Trophoblast cell (in vitro differentiated cells and primary cell): ENCODE measurements around the gene SERPINA1.

Source experiments
- DNase-seq, 2 donors: peaks; one replicate each; pipeline ENCODE4 v3.0.0-alpha.2; 2016
- H2AFZ ChIP-seq: 2 replicates; pipeline ENCODE4 v1.6.1; 2013; ENCODE audit warnings: low read length, moderate library complexity, mild to moderate bottlenecking; ENCODE audit not compliant: insufficient read depth, poor library complexity
- H2AK5ac ChIP-seq: 2 replicates; pipeline ENCODE4 v1.6.1; 2013; ENCODE audit warnings: mild to moderate bottlenecking, low read length
- H2BK120ac ChIP-seq: 2 replicates; pipeline ENCODE4 v1.6.1; 2013; ENCODE audit warnings: low read length, mild to moderate bottlenecking, moderate library complexity; ENCODE audit not compliant: insufficient read depth, poor library complexity
- H2BK12ac ChIP-seq: 2 replicates; pipeline ENCODE4 v1.6.1; 2013; ENCODE audit warnings: mild to moderate bottlenecking, low read length, moderate library complexity
- H2BK5ac ChIP-seq: 2 replicates; pipeline ENCODE4 v1.6.1; 2013; ENCODE audit warnings: low read length, low read depth, moderate library complexity, mild to moderate bottlenecking; ENCODE audit not compliant: poor library complexity
- H3K14ac ChIP-seq: 2 replicates; pipeline ENCODE4 v1.6.1; 2013; ENCODE audit warnings: mild to moderate bottlenecking, low read length
- H3K18ac ChIP-seq: 2 replicates; pipeline ENCODE4 v1.6.1; 2013; ENCODE audit warnings: mild to moderate bottlenecking, low read length
- H3K23ac ChIP-seq: 2 replicates; pipeline ENCODE4 v1.6.1; 2013; ENCODE audit warnings: low read length
- H3K27ac ChIP-seq: 2 replicates; pipeline ENCODE4 v1.5.1; 2013; ENCODE audit warnings: low read depth, mild to moderate bottlenecking, inconsistent platforms, low read length, moderate library complexity
- H3K27me3 ChIP-seq: 2 replicates; pipeline ENCODE4 v1.6.1; 2013; ENCODE audit warnings: inconsistent platforms, mild to moderate bottlenecking, low read length, moderate library complexity; ENCODE audit not compliant: insufficient read depth
- H3K36me3 ChIP-seq, 2 experiments: 1 replicate in 1 of 2; 2 replicates in 1 of 2; pipeline ENCODE4 v1.6.1; 2013; ENCODE audit warnings: low read length in 2 of 2, mild to moderate bottlenecking in 2 of 2, moderate library complexity in 1 of 2; ENCODE audit not compliant: insufficient read depth in 2 of 2, control insufficient read depth in 1 of 2
- H3K4ac ChIP-seq: 2 replicates; pipeline ENCODE4 v1.6.1; 2013; ENCODE audit warnings: low read depth, mild to moderate bottlenecking, low read length, moderate library complexity
- H3K4me1 ChIP-seq, 2 experiments: 1 replicate in 1 of 2; 2 replicates in 1 of 2; pipeline ENCODE4 v1.6.1; 2013; ENCODE audit warnings: low read length in 2 of 2, mild to moderate bottlenecking in 2 of 2, moderate library complexity in 1 of 2; ENCODE audit not compliant: insufficient read depth in 2 of 2, control insufficient read depth in 1 of 2
- H3K4me2 ChIP-seq: 2 replicates; pipeline ENCODE4 v1.6.1; 2013; ENCODE audit warnings: inconsistent platforms, mild to moderate bottlenecking, low read length, moderate library complexity
- H3K4me3 ChIP-seq: 2 replicates; pipeline ENCODE4 v1.5.1; 2013; ENCODE audit warnings: mild to moderate bottlenecking, low read depth, low read length, inconsistent platforms
- H3K79me1 ChIP-seq: one replicate; pipeline ENCODE4 v1.6.1; 2013; ENCODE audit warnings: low read length
- H3K79me2 ChIP-seq: 2 replicates; pipeline ENCODE4 v1.6.1; 2013; ENCODE audit warnings: low read length, mild to moderate bottlenecking; ENCODE audit not compliant: control insufficient read depth, insufficient read depth, poor library complexity
- H3K9ac ChIP-seq: 2 replicates; pipeline ENCODE4 v1.6.1; 2013; ENCODE audit warnings: mild to moderate bottlenecking, low read length
- H3K9me3 ChIP-seq: 2 replicates; pipeline ENCODE4 v1.6.1; 2013; ENCODE audit warnings: low read depth, mild to moderate bottlenecking, control low read depth, inconsistent platforms, low read length; ENCODE audit not compliant: insufficient read depth
- H4K12ac ChIP-seq: 2 replicates; pipeline ENCODE4 v1.6.1; 2013; ENCODE audit warnings: low read depth, mild to moderate bottlenecking, low read length, moderate library complexity
- H4K8ac ChIP-seq: 2 replicates; pipeline ENCODE4 v1.6.1; 2013; ENCODE audit warnings: low read depth, mild to moderate bottlenecking, low read length, moderate library complexity
- H4K91ac ChIP-seq: one replicate; pipeline ENCODE4 v1.6.1; 2013; ENCODE audit warnings: low read depth, mild to moderate bottlenecking, low read length, moderate library complexity
- WGBS: extraction: QIAGEN DNeasy Blood & Tissue Kit; methylation state at CpG from one replicate; pipeline ENCODE4 v1.1.7; 2013; ENCODE audit warnings: missing lambda C conversion rate; ENCODE audit not compliant: insufficient read length, insufficient coverage; ENCODE audit errors: extremely low coverage; 5-methylcytosine and 5-hydroxymethylcytosine counted together

The SERPINA1 gene

GRCh38 chr14:94376108-94376975, 12.1 kb downstream of the SERPINA1 start:
- no peak overlapping the region for H2BK12ac ChIP-seq
- no peak overlapping the region for H3K27ac ChIP-seq
- H3K27me3 ChIP-seq, result no peaks in the 10 kb centered on the region
- no peak overlapping the region for H3K4ac ChIP-seq
- H3K9me3 ChIP-seq, result no peaks in the 10 kb centered on the region
- H3K79me1 ChIP-seq, result no peaks in the 10 kb centered on the region
- H3K14ac ChIP-seq, result no peak overlapping the region
- no peak overlapping the region for H3K23ac ChIP-seq
- H3K4me1 ChIP-seq, result peaks cover 0 to 2% of the 10 kb centered on the region in 2 experiments
- no peak overlapping the region for H3K4me2 ChIP-seq
- no peaks in the 10 kb centered on the region for H3K79me2 ChIP-seq
- H3K18ac ChIP-seq, result no peak overlapping the region
- no CpG with 5 or more reads among the region's 12 CpGs for WGBS
- H3K9ac ChIP-seq, result no peak overlapping the region
- no peak overlapping the region for H3K4me3 ChIP-seq
- no peak overlapping the region for H4K91ac ChIP-seq
- no peak overlapping the region for H4K8ac ChIP-seq
- no peak overlapping the region for H2AK5ac ChIP-seq
- no peak overlapping the region for H4K12ac ChIP-seq
- H2BK120ac ChIP-seq, result no peak overlapping the region
- no peak for DNase-seq
- H3K36me3 ChIP-seq, result no peaks in the 10 kb centered on the region
- no peak overlapping the region for H2AFZ ChIP-seq
- no peak overlapping the region for H2BK5ac ChIP-seq

- DNase-seq, result no peak
- H2AK5ac ChIP-seq, result no peak overlapping the region
- no peak overlapping the region for H2BK12ac ChIP-seq
- no peaks in the 10 kb centered on the region for H3K79me2 ChIP-seq
- H2BK5ac ChIP-seq, result no peak overlapping the region
- H3K4me1 ChIP-seq, result peaks cover 0 to 2% of the 10 kb centered on the region in 2 experiments
- no peak overlapping the region for H3K14ac ChIP-seq
- no peak overlapping the region for H3K4me2 ChIP-seq
- H3K9ac ChIP-seq, result no peak overlapping the region
- H2BK120ac ChIP-seq, result no peak overlapping the region
- no peaks in the 10 kb centered on the region for H3K79me1 ChIP-seq
- no peak overlapping the region for H3K4me3 ChIP-seq
- no peak overlapping the region for H4K12ac ChIP-seq
- no peak overlapping the region for H3K23ac ChIP-seq
- no peak overlapping the region for H3K4ac ChIP-seq
- H2AFZ ChIP-seq, result no peak overlapping the region
- no peak overlapping the region for H4K91ac ChIP-seq
- no peak overlapping the region for H3K18ac ChIP-seq
- H3K36me3 ChIP-seq, result no peaks in the 10 kb centered on the region
- H3K27me3 ChIP-seq, result no peaks in the 10 kb centered on the region
- H3K9me3 ChIP-seq, result no peaks in the 10 kb centered on the region
- WGBS, result no CpG with 5 or more reads among the region's 6 CpGs
- no peak overlapping the region for H4K8ac ChIP-seq
- H3K27ac ChIP-seq, result no peak overlapping the region
Measured at GRCh38 chr14:94375552-94376107, 12.8 kb downstream of the SERPINA1 start.

GRCh38 chr14:94374749-94375260, 13.6 kb downstream of the SERPINA1 start:
- no peaks in the 10 kb centered on the region for H3K9me3 ChIP-seq
- no peak overlapping the region for H3K14ac ChIP-seq
- no peak overlapping the region for H3K4ac ChIP-seq
- no peak overlapping the region for H4K8ac ChIP-seq
- H2AFZ ChIP-seq, result no peak overlapping the region
- H3K4me3 ChIP-seq, result no peak overlapping the region
- no peaks in the 10 kb centered on the region for H3K27me3 ChIP-seq
- WGBS, result no CpG with 5 or more reads among the region's 4 CpGs
- no peaks in the 10 kb centered on the region for H3K79me2 ChIP-seq
- no peak overlapping the region for H3K9ac ChIP-seq
- H3K4me1 ChIP-seq, result peaks cover 0 to 2% of the 10 kb centered on the region in 2 experiments
- H3K18ac ChIP-seq, result no peak overlapping the region
- H2BK120ac ChIP-seq, result no peak overlapping the region
- H3K4me2 ChIP-seq, result no peak overlapping the region
- DNase-seq, result no peak
- H2BK12ac ChIP-seq, result no peak overlapping the region
- H2AK5ac ChIP-seq, result no peak overlapping the region
- no peak overlapping the region for H2BK5ac ChIP-seq
- H3K23ac ChIP-seq, result no peak overlapping the region
- no peak overlapping the region for H3K27ac ChIP-seq
- H3K79me1 ChIP-seq, result no peaks in the 10 kb centered on the region
- no peaks in the 10 kb centered on the region for H3K36me3 ChIP-seq
- H4K12ac ChIP-seq, result no peak overlapping the region
- no peak overlapping the region for H4K91ac ChIP-seq

DNA sequence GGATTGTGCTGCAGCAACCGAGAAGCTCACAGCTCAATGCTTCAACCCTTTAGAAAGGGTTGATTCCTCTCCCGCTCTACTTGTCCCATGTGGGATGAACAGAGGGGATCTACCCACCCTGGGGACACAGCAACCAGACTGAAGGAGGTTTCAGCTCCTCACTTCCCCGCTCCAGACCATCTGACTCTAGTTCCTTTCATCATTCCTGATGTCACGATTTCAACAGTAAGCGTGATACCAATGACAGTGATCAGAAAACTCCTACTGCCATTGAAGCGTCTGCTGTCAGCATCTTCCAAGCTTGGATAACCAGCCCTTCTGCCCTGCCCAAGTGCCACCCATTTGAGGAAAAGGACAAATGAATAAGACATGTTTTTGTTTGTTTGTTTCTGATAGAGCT, 14.3 kb downstream of the SERPINA1 start:
- no peak overlapping the region for H3K14ac ChIP-seq
- no peak overlapping the region for H2AFZ ChIP-seq
- H3K27ac ChIP-seq, result no peak overlapping the region
- H2BK12ac ChIP-seq, result peak overlapping the region; percentile 10
- no peak overlapping the region for H3K18ac ChIP-seq
- H3K4me3 ChIP-seq, result no peak overlapping the region
- peak overlapping the region; percentile 7 for H4K91ac ChIP-seq
- no peak overlapping the region for H2AK5ac ChIP-seq
- DNase-seq, result no peak
- H3K4ac ChIP-seq, result no peak overlapping the region
- no peak overlapping the region for H2BK5ac ChIP-seq
- no peaks in the 10 kb centered on the region for H3K9me3 ChIP-seq
- no peaks in the 10 kb centered on the region for H3K27me3 ChIP-seq
- no peak overlapping the region for H4K8ac ChIP-seq
- H2BK120ac ChIP-seq, result no peak overlapping the region
- no peak overlapping the region for H4K12ac ChIP-seq
- H3K79me2 ChIP-seq, result no peaks in the 10 kb centered on the region
- H3K4me1 ChIP-seq, result peaks cover 0 to 2% of the 10 kb centered on the region in 2 experiments
- H3K23ac ChIP-seq, result no peak overlapping the region
- no peaks in the 10 kb centered on the region for H3K79me1 ChIP-seq
- no CpG with 5 or more reads among the region's 6 CpGs for WGBS
- H3K4me2 ChIP-seq, result no peak overlapping the region
- H3K9ac ChIP-seq, result no peak overlapping the region
- no peaks in the 10 kb centered on the region for H3K36me3 ChIP-seq
